ENCODE results near the gene CCNL2.

DNA sequence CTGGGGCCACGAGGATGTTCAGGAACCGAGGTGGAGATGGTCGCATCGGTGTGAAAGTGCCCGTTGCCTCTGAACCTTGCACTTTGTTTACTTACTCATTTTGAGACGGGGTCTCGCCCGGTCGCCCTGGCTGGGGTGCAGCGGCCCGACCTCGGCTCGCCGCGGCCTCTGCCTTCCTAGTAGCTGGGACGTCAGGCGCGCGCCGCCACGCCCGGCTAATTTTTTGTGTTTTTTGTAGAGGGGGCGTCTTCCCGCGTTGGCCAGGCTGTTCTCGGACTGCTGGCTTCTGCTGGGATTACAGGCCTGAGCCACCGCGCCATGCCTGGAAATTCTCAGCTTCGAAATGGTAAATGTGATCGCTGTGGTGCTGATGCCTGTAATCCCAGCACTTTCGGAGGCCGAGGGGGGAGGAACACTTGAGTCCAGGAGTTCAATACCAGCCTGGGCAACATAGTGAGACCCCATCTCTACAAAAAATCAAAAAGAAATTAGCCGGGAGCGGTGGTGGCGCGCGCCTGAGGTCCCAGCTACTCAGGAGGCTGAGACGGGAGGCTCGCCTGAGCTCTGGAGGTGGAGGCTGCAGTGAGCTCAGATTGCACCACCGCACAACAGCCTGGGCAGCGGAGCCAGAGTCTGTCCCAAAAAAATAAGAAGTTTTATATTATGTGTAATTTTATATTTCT lies 8.6 kb upstream of the CCNL2 start:
- TF ChIP-seq, protein P1, sequence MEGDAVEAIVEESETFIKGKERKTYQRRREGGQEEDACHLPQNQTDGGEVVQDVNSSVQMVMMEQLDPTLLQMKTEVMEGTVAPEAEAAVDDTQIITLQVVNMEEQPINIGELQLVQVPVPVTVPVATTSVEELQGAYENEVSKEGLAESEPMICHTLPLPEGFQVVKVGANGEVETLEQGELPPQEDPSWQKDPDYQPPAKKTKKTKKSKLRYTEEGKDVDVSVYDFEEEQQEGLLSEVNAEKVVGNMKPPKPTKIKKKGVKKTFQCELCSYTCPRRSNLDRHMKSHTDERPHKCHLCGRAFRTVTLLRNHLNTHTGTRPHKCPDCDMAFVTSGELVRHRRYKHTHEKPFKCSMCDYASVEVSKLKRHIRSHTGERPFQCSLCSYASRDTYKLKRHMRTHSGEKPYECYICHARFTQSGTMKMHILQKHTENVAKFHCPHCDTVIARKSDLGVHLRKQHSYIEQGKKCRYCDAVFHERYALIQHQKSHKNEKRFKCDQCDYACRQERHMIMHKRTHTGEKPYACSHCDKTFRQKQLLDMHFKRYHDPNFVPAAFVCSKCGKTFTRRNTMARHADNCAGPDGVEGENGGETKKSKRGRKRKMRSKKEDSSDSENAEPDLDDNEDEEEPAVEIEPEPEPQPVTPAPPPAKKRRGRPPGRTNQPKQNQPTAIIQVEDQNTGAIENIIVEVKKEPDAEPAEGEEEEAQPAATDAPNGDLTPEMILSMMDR (IDR thresholded peaks at IDR 0.05): peak in 1 of 3 donors; percentile 15
- TF ChIP-seq POLR2A (IDR thresholded peaks at IDR 0.05): no peak

Data from ovary (tissue), 3 donors.